Right hindlimb (tissue), 1 donor: ENCODE measurements around the gene FXYD2.

Experiments used
- DNase-seq: peaks from one replicate; pipeline ENCODE4 v3.0.0-alpha.2; 2018

The FXYD2 gene

GRCh38 chr11:117857734-117858414 is 33.3 kb upstream of the FXYD2 start:
- no peak for DNase-seq

- no peak for DNase-seq
Observed at GRCh38 chr11:117855912-117856651, 31.5 kb upstream of the FXYD2 start.

- DNase-seq: peak; percentile 13
Observed at GRCh38 chr11:117855186-117855845, 30.8 kb upstream of the FXYD2 start.

- DNase-seq: no peak
Observed at GRCh38 chr11:117852309-117852708, 27.8 kb upstream of the FXYD2 start.

- DNase-seq: no peak
Observed at GRCh38 chr11:117851852-117852251, 27.3 kb upstream of the FXYD2 start.

- DNase-seq: peak; percentile 72
Observed at GRCh38 chr11:117851106-117851505, 26.6 kb upstream of the FXYD2 start.

- no peak for DNase-seq
Observed at GRCh38 chr11:117849781-117850414, 25.4 kb upstream of the FXYD2 start.

GRCh38 chr11:117843666-117844484 is 19.3 kb upstream of the FXYD2 start:
- peak; percentile 81 for DNase-seq

- no peak for DNase-seq
Observed at GRCh38 chr11:117842131-117842941, 17.8 kb upstream of the FXYD2 start.

- DNase-seq: no peak
Observed at GRCh38 chr11:117841551-117842031, 17.0 kb upstream of the FXYD2 start.

GRCh38 chr11:117840881-117841550 is 16.5 kb upstream of the FXYD2 start:
- no peak for DNase-seq

GRCh38 chr11:117839936-117840813 is 15.6 kb upstream of the FXYD2 start:
- DNase-seq: no peak

- DNase-seq: no peak
Observed at GRCh38 chr11:117839380-117839881, 14.9 kb upstream of the FXYD2 start.

GRCh38 chr11:117838901-117839300 is 14.4 kb upstream of the FXYD2 start:
- DNase-seq: no peak

- DNase-seq: no peak
Observed at GRCh38 chr11:117837791-117838190, 13.2 kb upstream of the FXYD2 start.

GRCh38 chr11:117837070-117837776 is 12.7 kb upstream of the FXYD2 start:
- DNase-seq: no peak

- DNase-seq: no peak
Observed at GRCh38 chr11:117836077-117836960, 11.8 kb upstream of the FXYD2 start.

GRCh38 chr11:117835576-117835975 is 11.0 kb upstream of the FXYD2 start:
- no peak for DNase-seq
